Kidney (tissue), 14 donors: Measurements from ENCODE around the gene ZNF24. TPM values are rescaled to one million over a fixed set of nuclear protein-coding genes. Genes with fewer than 3 reads are reported as not detected.

Experiments
- DNase-seq, 5 donors: peaks; one replicate each; pipeline ENCODE4 v3.0.0-alpha.2; 2013 to 2020
- FAIRE-seq: peaks from 2 replicates; lab custom pipeline; 2012; peaks lifted over from hg19 to GRCh38; lab: Jason Lieb, UNC
- H3K27ac ChIP-seq, 2 donors: one replicate each; pipeline ENCODE4 v1.7.0; 2013; ENCODE audit warnings: low read depth in 2 of 2, low read length in 2 of 2, inconsistent platforms in 1 of 2
- H3K27me3 ChIP-seq: one replicate; pipeline ENCODE4 v1.7.1; 2013; ENCODE audit warnings: low read length, inconsistent platforms; ENCODE audit not compliant: control insufficient read depth, insufficient read depth
- H3K36me3 ChIP-seq, 3 donors: one replicate each; pipeline versions ENCODE4 v1.7.0 to v1.7.1; 2013; ENCODE audit warnings: low read length in 3 of 3, control low read depth in 1 of 3, inconsistent platforms in 1 of 3; ENCODE audit not compliant: insufficient read depth in 3 of 3, control insufficient read depth in 2 of 3
- H3K4me1 ChIP-seq, 3 donors: one replicate each; pipeline versions ENCODE4 v1.7.0 to v1.7.1; 2013; ENCODE audit warnings: low read length in 3 of 3, inconsistent platforms in 1 of 3, low read depth in 1 of 3; ENCODE audit not compliant: control insufficient read depth in 2 of 3, insufficient read depth in 2 of 3
- H3K4me3 ChIP-seq, 3 donors: one replicate each; pipeline versions ENCODE4 v1.7.0 to v1.8.1; 2013; ENCODE audit warnings: low read length in 3 of 3, control low read depth in 1 of 3, inconsistent platforms in 1 of 3
- H3K9ac ChIP-seq, 3 donors: one replicate each; pipeline versions ENCODE4 v1.7.0 to v1.7.1; 2013; ENCODE audit warnings: low read length in 3 of 3, control low read depth in 1 of 3, inconsistent platforms in 1 of 3
- H3K9me3 ChIP-seq, 3 donors: one replicate each; pipeline versions ENCODE4 v1.7.0 to v1.7.1; 2013; ENCODE audit warnings: low read length in 3 of 3, control low read depth in 1 of 3, inconsistent platforms in 1 of 3; ENCODE audit not compliant: control insufficient read depth in 2 of 3, insufficient read depth in 1 of 3
- intact Hi-C: fragments of 100-400 bp; cut with DNase I; formaldehyde crosslinking; loops from one replicate; pipeline ENCODE4 v1.11.1; 2022
- polyA plus RNA-seq: library from polyadenylated mRNA; stranded (reverse); fragments of 350-450 nt; fragmentation: Illumina TruSeq; extraction: RNeasy Lipid Tissue Mini Kit (QIAGEN cat#74804); gene quantifications from one replicate; pipeline ENCODE4 v1.2.3, GENCODE V29; 2014; ENCODE audit warnings: low read depth, low replicate concordance; ENCODE audit not compliant: insufficient read depth
- total RNA-seq: library from RNA; stranded (reverse); fragmentation: NEBNext Ultra II Directional; extraction: Animal tissue kit (Norgen Biotek cat#: 25700); gene quantifications from one replicate; pipeline ENCODE4 v1.2.1, GENCODE V29; 2021
- TF ChIP-seq, protein P1 (sequence below): IDR thresholded peaks from 3 replicates; pipeline ENCODE4 v1.5.1; 2012; ENCODE audit warnings: mild to moderate bottlenecking, moderate library complexity, borderline replicate concordance; ENCODE audit not compliant: insufficient read depth; ENCODE audit errors: extremely low read depth
- donor health status: control.
- donor health status: control.
- donor health status: control.
- donor health status: control.
- donor health status: control.
- donor health status: DM: yes; HTN: yes; CAD: no.
- donor health status: Normal renal cell carcinoma (clear cell type).

The ZNF24 gene
- total and polyA plus RNA-seq, 2 donors from 2014 or later: 14.3 to 55.5 TPM

- no peaks in the 10 kb centered on the region for H3K36me3 ChIP-seq
- H3K9ac ChIP-seq: no peak overlapping the region
- DNase-seq: no peak
- intact Hi-C loops: no loop called here
- H3K4me1 ChIP-seq: peaks cover 0 to 6% (median 0%) of the 10 kb centered on the region in 3 donors
- TF ChIP-seq, protein P1, sequence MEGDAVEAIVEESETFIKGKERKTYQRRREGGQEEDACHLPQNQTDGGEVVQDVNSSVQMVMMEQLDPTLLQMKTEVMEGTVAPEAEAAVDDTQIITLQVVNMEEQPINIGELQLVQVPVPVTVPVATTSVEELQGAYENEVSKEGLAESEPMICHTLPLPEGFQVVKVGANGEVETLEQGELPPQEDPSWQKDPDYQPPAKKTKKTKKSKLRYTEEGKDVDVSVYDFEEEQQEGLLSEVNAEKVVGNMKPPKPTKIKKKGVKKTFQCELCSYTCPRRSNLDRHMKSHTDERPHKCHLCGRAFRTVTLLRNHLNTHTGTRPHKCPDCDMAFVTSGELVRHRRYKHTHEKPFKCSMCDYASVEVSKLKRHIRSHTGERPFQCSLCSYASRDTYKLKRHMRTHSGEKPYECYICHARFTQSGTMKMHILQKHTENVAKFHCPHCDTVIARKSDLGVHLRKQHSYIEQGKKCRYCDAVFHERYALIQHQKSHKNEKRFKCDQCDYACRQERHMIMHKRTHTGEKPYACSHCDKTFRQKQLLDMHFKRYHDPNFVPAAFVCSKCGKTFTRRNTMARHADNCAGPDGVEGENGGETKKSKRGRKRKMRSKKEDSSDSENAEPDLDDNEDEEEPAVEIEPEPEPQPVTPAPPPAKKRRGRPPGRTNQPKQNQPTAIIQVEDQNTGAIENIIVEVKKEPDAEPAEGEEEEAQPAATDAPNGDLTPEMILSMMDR: no peak
- H3K27me3 ChIP-seq: no peaks in the 10 kb centered on the region
- H3K27ac ChIP-seq: no peak overlapping the region
- H3K4me3 ChIP-seq: no peak overlapping the region
- FAIRE-seq: no peak
- H3K9me3 ChIP-seq: no peaks in the 10 kb centered on the region
Observed at GRCh38 chr18:35390951-35391700, 46.9 kb upstream of the ZNF24 start.

GRCh38 chr18:35389095-35389618 is 44.9 kb upstream of the ZNF24 start:
- no peak overlapping the region for H3K27ac ChIP-seq
- intact Hi-C loops: no loop called here
- H3K9ac ChIP-seq: no peak overlapping the region
- DNase-seq (no peak), FAIRE-seq (no peak)
- no peaks in the 10 kb centered on the region for H3K27me3 ChIP-seq
- TF ChIP-seq, protein P1: no peak
- no peaks in the 10 kb centered on the region for H3K9me3 ChIP-seq
- no peak overlapping the region for H3K4me3 ChIP-seq
- peaks cover 0 to 6% (median 0%) of the 10 kb centered on the region in 3 donors for H3K4me1 ChIP-seq
- H3K36me3 ChIP-seq: no peaks in the 10 kb centered on the region

DNA sequence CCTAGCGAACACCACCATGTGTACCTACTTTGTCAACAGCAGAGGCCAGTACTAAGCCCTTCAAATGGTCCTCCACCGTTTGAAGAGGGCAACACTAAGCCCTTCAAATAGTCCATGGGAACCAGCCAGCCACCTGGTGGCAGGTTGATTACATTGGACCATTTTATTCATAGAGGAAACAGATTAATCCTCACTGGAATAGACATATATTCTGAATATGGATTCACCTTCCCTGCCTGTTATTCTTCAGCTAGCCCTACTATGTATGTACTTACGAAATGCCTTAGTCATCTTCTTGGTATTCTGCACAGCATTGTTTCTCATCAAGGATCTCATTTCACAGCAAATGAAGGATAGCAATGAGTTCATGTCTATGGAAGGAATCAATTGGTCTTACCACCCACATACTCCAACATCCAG is 42.9 kb upstream of the ZNF24 start:
- Histone ChIP-seq H3K9ac (no peak overlapping the region), H3K4me3 (no peak overlapping the region), H3K27me3 (no peaks in the 10 kb centered on the region), H3K27ac (no peak overlapping the region), H3K9me3 (no peaks in the 10 kb centered on the region), H3K36me3 (no peaks in the 10 kb centered on the region), H3K4me1 (peaks cover 0 to 6% (median 0%) of the 10 kb centered on the region in 3 donors)
- TF ChIP-seq, protein P1: peak; percentile 1
- intact Hi-C loops: no loop called here
- FAIRE-seq (no peak), DNase-seq (peak in 1 of 5 donors; percentile 9)
